Thoracic aorta (tissue), 2 donors: ENCODE measurements around the gene TMEM106C. TPM values are rescaled to one million over a fixed set of nuclear protein-coding genes. Genes with fewer than 3 reads are reported as not detected.

ENCODE experiments used
- ATAC-seq: fragments of 150-250 bp; one replicate; pipeline ENCODE4 v1.8.0; 2017; ENCODE audit warnings: low read depth; ENCODE audit not compliant: insufficient number of reproducible peaks, low FRiP score
- DNase-seq: peaks from one replicate; pipeline ENCODE4 v3.0.0-alpha.2; 2020; ENCODE audit warnings: low spot score
- H3K27ac ChIP-seq, 2 donors: fragments of 200-600 bp; sonication (generic); 1 replicate in 1 of 2; 2 replicates in 1 of 2; pipeline ENCODE4 v1.5.1; 2016; ENCODE audit warnings: mild to moderate bottlenecking in 2 of 2, moderate library complexity in 2 of 2
- H3K27me3 ChIP-seq: fragments of 200-600 bp; sonication (generic); replicated peaks from 2 replicates; pipeline ENCODE4 v1.6.0; 2016; ENCODE audit warnings: mild to moderate bottlenecking; ENCODE audit not compliant: insufficient read depth
- H3K36me3 ChIP-seq: fragments of 200-600 bp; sonication (generic); one replicate; pipeline ENCODE4 v1.5.1; 2016
- H3K4me1 ChIP-seq, 2 donors: fragments of 200-600 bp; sonication (generic); 1 replicate in 1 of 2; 2 replicates in 1 of 2; pipeline versions ENCODE4 v1.5.1 to v1.6.0; 2016; ENCODE audit warnings: low read depth in 2 of 2, mild to moderate bottlenecking in 1 of 2; ENCODE audit not compliant: control insufficient read depth in 1 of 2
- H3K4me3 ChIP-seq: fragments of 200-600 bp; sonication (generic); 2 replicates; pipeline ENCODE4 v1.5.1; 2016; ENCODE audit warnings: mild to moderate bottlenecking
- H3K9me3 ChIP-seq: fragments of 200-600 bp; sonication (generic); 2 replicates; pipeline ENCODE4 v1.5.1; 2016
- total RNA-seq, 2 donors: library from RNA; depleted of rRNA; stranded (reverse); fragments of >200 nt; gene quantifications; one replicate each; pipeline versions ENCODE4 v1.1.0 to v1.2.3, GENCODE V29; 2016
- TF ChIP-seq, protein P1 (sequence below): fragments of 200-600 bp; sonication (generic); IDR thresholded peaks from one replicate; pipeline ENCODE4 v1.5.1; 2019; ENCODE audit warnings: antibody characterized with exemption

Gene TMEM106C
- total RNA-seq, 2 donors from 2014 or later: 48.1 to 149 TPM

DNA sequence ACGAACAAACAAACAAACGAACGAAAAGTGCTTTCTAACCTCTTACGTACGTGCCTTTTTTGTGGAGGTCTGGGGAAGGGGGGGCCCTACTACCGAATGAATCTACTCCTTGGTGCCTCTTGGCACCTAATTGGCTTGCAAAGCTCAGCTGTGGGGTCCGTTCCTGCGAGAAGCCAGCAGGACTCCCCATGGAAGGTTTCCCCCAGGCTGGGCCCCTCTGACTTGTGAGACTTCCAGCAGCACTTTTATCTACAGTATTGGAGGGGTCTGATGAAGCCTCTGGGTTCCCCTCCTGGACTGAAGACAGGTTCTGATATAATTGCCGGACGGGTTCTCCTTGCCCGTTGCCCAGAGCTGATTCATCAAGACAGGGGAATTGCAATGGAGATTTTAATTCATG lies 1.2 kb upstream of the TMEM106C start:
- Histone ChIP-seq H3K9me3 (no peaks in the 10 kb centered on the region), H3K36me3 (peaks cover 4% of the 10 kb centered on the region), H3K27ac (no peak overlapping the region), H3K4me1 (peaks cover 7 to 23% of the 10 kb centered on the region in 2 donors), H3K4me3 (no peak overlapping the region), H3K27me3 (no peaks in the 10 kb centered on the region)
- TF ChIP-seq, protein P1, sequence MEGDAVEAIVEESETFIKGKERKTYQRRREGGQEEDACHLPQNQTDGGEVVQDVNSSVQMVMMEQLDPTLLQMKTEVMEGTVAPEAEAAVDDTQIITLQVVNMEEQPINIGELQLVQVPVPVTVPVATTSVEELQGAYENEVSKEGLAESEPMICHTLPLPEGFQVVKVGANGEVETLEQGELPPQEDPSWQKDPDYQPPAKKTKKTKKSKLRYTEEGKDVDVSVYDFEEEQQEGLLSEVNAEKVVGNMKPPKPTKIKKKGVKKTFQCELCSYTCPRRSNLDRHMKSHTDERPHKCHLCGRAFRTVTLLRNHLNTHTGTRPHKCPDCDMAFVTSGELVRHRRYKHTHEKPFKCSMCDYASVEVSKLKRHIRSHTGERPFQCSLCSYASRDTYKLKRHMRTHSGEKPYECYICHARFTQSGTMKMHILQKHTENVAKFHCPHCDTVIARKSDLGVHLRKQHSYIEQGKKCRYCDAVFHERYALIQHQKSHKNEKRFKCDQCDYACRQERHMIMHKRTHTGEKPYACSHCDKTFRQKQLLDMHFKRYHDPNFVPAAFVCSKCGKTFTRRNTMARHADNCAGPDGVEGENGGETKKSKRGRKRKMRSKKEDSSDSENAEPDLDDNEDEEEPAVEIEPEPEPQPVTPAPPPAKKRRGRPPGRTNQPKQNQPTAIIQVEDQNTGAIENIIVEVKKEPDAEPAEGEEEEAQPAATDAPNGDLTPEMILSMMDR: no peak
- ATAC-seq: no peak
- DNase-seq: no peak

DNA sequence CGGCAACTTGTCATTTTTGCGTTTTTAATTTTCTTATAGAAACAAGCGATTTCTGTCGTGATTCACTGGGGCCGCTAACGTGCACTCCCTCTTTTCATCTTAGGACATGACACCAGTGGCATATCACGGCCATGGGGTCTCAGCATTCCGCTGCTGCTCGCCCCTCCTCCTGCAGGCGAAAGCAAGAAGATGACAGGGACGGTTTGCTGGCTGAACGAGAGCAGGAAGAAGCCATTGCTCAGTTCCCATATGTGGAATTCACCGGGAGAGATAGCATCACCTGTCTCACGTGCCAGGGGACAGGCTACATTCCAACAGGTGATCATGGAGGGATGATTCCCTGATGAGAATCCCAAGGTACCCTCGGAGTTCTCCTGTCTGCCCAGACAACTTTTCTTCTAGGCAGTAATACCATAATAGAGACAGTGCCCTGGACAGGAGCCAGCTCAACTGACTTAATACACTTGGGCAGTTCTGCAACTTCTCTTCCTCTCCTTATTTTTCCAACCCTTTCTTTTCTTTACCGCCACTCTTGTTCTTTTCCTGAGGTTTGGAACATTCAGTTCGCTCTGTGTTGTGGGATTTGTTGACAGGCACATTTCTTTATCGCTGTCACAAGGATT lies 821 bp downstream of the TMEM106C start:
- TF ChIP-seq, protein P1: no peak
- peaks cover 4% of the 10 kb centered on the region for H3K36me3 ChIP-seq
- peak overlapping the region; percentile 99 for H3K4me3 ChIP-seq
- H3K9me3 ChIP-seq: no peaks in the 10 kb centered on the region
- H3K4me1 ChIP-seq: peaks cover 7 to 30% of the 10 kb centered on the region in 2 donors
- no peak for ATAC-seq
- no peaks in the 10 kb centered on the region for H3K27me3 ChIP-seq
- peak; percentile 19 for DNase-seq
- peak overlapping the region in 1 of 2 donors; percentile 36 for H3K27ac ChIP-seq

DNA sequence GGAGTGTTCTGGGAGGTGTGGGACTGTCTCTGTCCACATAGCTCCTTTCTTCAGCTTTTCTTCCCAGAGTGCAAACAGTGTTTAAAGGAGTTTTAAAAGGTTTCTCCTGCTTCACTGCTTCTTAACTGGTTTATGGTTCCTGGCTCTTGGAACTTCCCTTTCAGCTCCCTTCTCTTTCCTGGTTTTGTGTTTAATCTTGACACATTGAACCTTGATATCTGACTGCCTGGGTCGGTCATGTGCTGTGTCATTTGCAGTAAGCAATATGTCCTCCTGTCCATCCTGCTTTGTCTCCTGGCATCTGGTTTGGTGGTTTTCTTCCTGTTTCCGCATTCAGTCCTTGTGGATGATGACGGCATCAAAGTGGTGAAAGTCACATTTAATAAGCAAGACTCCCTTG lies 2.2 kb downstream of the TMEM106C start:
- ATAC-seq: no peak
- peaks cover 4% of the 10 kb centered on the region for H3K36me3 ChIP-seq
- no peaks in the 10 kb centered on the region for H3K9me3 ChIP-seq
- H3K27me3 ChIP-seq: no peaks in the 10 kb centered on the region
- no peak for DNase-seq
- H3K27ac ChIP-seq: no peak overlapping the region
- TF ChIP-seq, protein P1: no peak
- no peak overlapping the region for H3K4me3 ChIP-seq
- H3K4me1 ChIP-seq: peaks cover 7 to 30% of the 10 kb centered on the region in 2 donors

DNA sequence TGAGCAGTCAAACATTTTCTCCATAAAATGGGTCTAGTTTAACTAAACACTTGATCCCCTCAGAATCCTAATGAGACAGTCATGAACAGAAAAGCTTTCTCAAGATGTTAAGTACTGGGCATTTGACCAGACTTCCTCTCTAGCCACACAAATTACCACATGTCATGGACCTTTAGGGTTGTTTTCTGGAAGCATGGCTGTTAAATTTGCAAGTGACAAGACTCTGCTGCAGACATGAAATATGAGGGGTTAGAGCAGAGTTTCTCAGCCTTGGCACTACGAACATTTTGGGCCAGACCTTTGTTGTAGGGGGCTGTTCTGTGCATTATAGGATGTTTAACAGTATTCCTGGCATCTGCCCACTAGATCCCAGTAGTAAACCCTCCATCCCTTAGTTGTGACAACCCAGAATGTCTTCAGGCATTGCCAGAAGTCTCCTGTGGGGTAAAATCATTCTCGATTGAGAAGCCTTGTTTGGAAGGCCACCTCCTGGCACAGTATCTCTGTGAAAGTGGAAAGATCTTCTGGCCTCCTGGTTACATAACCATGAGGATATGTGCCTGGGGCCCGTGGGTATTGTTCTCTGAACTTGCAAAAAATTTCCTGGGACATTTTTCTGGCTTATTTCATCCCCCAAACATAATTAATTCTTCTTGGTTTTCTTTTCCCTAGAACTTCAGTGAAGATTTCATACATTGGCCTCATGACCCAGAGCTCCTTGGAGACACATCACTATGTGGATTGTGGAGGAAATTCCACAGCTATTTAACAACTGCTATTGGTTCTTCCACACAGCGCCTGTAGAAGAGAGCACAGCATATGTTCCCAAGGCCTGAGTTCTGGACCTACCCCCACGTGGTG lies 4.3 kb downstream of the TMEM106C start:
- Histone ChIP-seq H3K27me3 (no peaks in the 10 kb centered on the region), H3K9me3 (no peaks in the 10 kb centered on the region), H3K4me3 (no peak overlapping the region), H3K4me1 (peaks cover 7 to 30% of the 10 kb centered on the region in 2 donors), H3K36me3 (peaks cover 4% of the 10 kb centered on the region), H3K27ac (no peak overlapping the region)
- ATAC-seq (no peak), DNase-seq (no peak)
- TF ChIP-seq, protein P1: no peak

DNA sequence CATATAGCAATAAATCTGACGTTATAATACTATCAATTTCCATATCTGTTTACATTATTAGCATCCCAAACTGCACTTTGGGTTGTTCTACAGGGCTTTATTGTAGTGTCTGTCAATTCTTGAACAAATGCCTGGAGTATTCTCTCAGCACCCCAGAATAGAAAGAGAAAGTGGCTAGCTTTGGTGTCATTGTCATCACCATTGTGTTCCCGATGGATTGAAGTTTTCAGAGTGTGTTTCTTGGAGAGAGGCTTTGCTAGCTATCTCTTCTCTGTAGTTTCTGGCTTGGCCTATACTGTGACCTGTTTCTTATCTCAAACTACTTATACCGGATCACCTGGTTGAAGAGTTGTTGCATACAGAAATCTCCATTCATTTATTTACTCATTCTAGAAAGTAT lies 6.4 kb downstream of the TMEM106C start:
- Histone ChIP-seq H3K9me3 (no peaks in the 10 kb centered on the region), H3K27ac (no peak overlapping the region), H3K4me1 (peaks cover 0 to 22% of the 10 kb centered on the region in 2 donors), H3K36me3 (peaks cover 4% of the 10 kb centered on the region), H3K27me3 (no peaks in the 10 kb centered on the region), H3K4me3 (no peak overlapping the region)
- TF ChIP-seq, protein P1: no peak
- no peak for DNase-seq
- ATAC-seq: no peak
